ENCODE measurements around the gene FANCE.
"Not testable (repeated sequence)": the region's sequence is repeated elsewhere in the genome, so short reads cannot be mapped to it uniquely, and the experiment has no call there.

GRCh38 chr6:35432702-35433101 lies 19.4 kb upstream of the FANCE start:
- TF ChIP-seq POLR2AphosphoS5, POLR2A (IDR thresholded peaks at IDR 0.05): not testable (repeated sequence)
- TF ChIP-seq, protein P1, sequence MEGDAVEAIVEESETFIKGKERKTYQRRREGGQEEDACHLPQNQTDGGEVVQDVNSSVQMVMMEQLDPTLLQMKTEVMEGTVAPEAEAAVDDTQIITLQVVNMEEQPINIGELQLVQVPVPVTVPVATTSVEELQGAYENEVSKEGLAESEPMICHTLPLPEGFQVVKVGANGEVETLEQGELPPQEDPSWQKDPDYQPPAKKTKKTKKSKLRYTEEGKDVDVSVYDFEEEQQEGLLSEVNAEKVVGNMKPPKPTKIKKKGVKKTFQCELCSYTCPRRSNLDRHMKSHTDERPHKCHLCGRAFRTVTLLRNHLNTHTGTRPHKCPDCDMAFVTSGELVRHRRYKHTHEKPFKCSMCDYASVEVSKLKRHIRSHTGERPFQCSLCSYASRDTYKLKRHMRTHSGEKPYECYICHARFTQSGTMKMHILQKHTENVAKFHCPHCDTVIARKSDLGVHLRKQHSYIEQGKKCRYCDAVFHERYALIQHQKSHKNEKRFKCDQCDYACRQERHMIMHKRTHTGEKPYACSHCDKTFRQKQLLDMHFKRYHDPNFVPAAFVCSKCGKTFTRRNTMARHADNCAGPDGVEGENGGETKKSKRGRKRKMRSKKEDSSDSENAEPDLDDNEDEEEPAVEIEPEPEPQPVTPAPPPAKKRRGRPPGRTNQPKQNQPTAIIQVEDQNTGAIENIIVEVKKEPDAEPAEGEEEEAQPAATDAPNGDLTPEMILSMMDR (IDR thresholded peaks at IDR 0.05): not testable (repeated sequence)

Data from gastroesophageal sphincter (tissue), 3 donors.